ENCODE data around the gene RERE.

The RERE gene

GRCh38 chr1:8666389-8667167 is 150.9 kb downstream of the RERE start:
- ChIA-PET POLR2A (no interaction called here), CTCF (interaction anchor here (0.8 to 3.1 kb wide), 3 partner anchors 8 to 105 kb away, joined by 3 to 15 read pairs (median 3); no protein-coding TSS in a partner anchor)
- DNase-seq (ENCODE audit: low read depth, low spot score): no peak
- no peak for TF ChIP-seq CTCF (IDR thresholded peaks at IDR 0.05; ENCODE audit: insufficient read depth, low read length, missing control alignments)
- no peak overlapping the region for H3K4me3 ChIP-seq (ENCODE audit: low read depth, low read length)

GRCh38 chr1:8665833-8666232 is 151.6 kb downstream of the RERE start:
- no peak overlapping the region for H3K4me3 ChIP-seq (ENCODE audit: low read depth, low read length)
- POLR2A ChIA-PET: no interaction called here
- DNase-seq (ENCODE audit: low read depth, low spot score): no peak
- no peak for TF ChIP-seq CTCF (IDR thresholded peaks at IDR 0.05; ENCODE audit: insufficient read depth, low read length, missing control alignments)
- CTCF ChIA-PET: interaction anchor here (3.1 kb wide), 1 partner anchor 104 kb away, joined by 15 read pairs; no protein-coding TSS in a partner anchor

GRCh38 chr1:8664887-8665286 is 152.6 kb downstream of the RERE start:
- no peak for TF ChIP-seq CTCF (IDR thresholded peaks at IDR 0.05; ENCODE audit: insufficient read depth, low read length, missing control alignments)
- H3K4me3 ChIP-seq (ENCODE audit: low read depth, low read length): no peak overlapping the region
- POLR2A ChIA-PET: no interaction called here
- CTCF ChIA-PET: interaction anchor here (3.1 to 5.6 kb wide), 2 partner anchors 7 to 103 kb away, joined by 15 to 69 read pairs; no protein-coding TSS in a partner anchor
- DNase-seq (ENCODE audit: low read depth, low spot score): no peak

- DNase-seq (ENCODE audit: low read depth, low spot score): no peak
- no peak overlapping the region for H3K4me3 ChIP-seq (ENCODE audit: low read depth, low read length)
- POLR2A ChIA-PET: no interaction called here
- no peak for TF ChIP-seq CTCF (IDR thresholded peaks at IDR 0.05; ENCODE audit: insufficient read depth, low read length, missing control alignments)
- CTCF ChIA-PET: interaction anchor here (1.1 to 5.6 kb wide), 3 partner anchors 8 to 186 kb away, joined by 3 to 69 read pairs (median 6); no protein-coding TSS in a partner anchor
Measured at GRCh38 chr1:8663915-8664329, 153.5 kb downstream of the RERE start.

- ChIA-PET POLR2A (no interaction called here), CTCF (interaction anchor here (1.0 to 5.6 kb wide), 4 partner anchors 9 to 186 kb away, joined by 3 to 69 read pairs (median 4); no protein-coding TSS in a partner anchor)
- H3K4me3 ChIP-seq (ENCODE audit: low read depth, low read length): no peak overlapping the region
- no peak for DNase-seq (ENCODE audit: low read depth, low spot score)
- no peak for TF ChIP-seq CTCF (IDR thresholded peaks at IDR 0.05; ENCODE audit: insufficient read depth, low read length, missing control alignments)
Measured at GRCh38 chr1:8663090-8663802, 154.2 kb downstream of the RERE start.

All from AG04449 (cell line).